ENCODE measurements around the gene PAX3.

Gene PAX3

GRCh38 chr2:222304737-222305515 is 6.1 kb upstream of the PAX3 start:
- DNase-seq (ENCODE audit: extremely low read depth, low read depth), result no peak
- TF ChIP-seq CTCF (IDR thresholded peaks at IDR 0.05; ENCODE audit: low read depth, low read length), result no peak

GRCh38 chr2:222303828-222304736 is 5.3 kb upstream of the PAX3 start:
- no peak for TF ChIP-seq CTCF (IDR thresholded peaks at IDR 0.05; ENCODE audit: low read depth, low read length)
- no peak for DNase-seq (ENCODE audit: extremely low read depth, low read depth)

- no peak for TF ChIP-seq CTCF (IDR thresholded peaks at IDR 0.05; ENCODE audit: low read depth, low read length)
- no peak for DNase-seq (ENCODE audit: extremely low read depth, low read depth)
Measured at GRCh38 chr2:222303045-222303827, 4.4 kb upstream of the PAX3 start.

GRCh38 chr2:222302178-222303018 is 3.6 kb upstream of the PAX3 start:
- no peak for DNase-seq (ENCODE audit: extremely low read depth, low read depth)
- TF ChIP-seq CTCF (IDR thresholded peaks at IDR 0.05; ENCODE audit: low read depth, low read length), result no peak

- DNase-seq (ENCODE audit: extremely low read depth, low read depth), result no peak
- no peak for TF ChIP-seq CTCF (IDR thresholded peaks at IDR 0.05; ENCODE audit: low read depth, low read length)
Measured at GRCh38 chr2:222301796-222302118, 3.0 kb upstream of the PAX3 start.

GRCh38 chr2:222301053-222301795 is 2.4 kb upstream of the PAX3 start:
- no peak for DNase-seq (ENCODE audit: extremely low read depth, low read depth)
- TF ChIP-seq CTCF (IDR thresholded peaks at IDR 0.05; ENCODE audit: low read depth, low read length), result no peak

Measured in AG09319 (cell line).